ENCODE results near the gene CYP27C1. TPM values are rescaled to one million over a fixed set of nuclear protein-coding genes. Genes with fewer than 3 reads are reported as not detected.

The CYP27C1 gene
- total and polyA plus RNA-seq, 9 of the 15 experiments (the other 6 are each of a cell fraction or from before 2014, with no cell fraction given): not detected

GRCh38 chr2:127193164-127193966, 26.7 kb downstream of the CYP27C1 start:
- ChIA-PET CTCF (ENCODE audit: low intra/inter-chr PET ratio) (no interaction called here), POLR2A (no interaction called here)
- TF ChIP-seq EZH2 (IDR thresholded peaks at IDR 0.05; ENCODE audit: borderline replicate concordance, low read depth, low read length) (0 out of 2 replicates have a peak, but pooled peaks have one; percentile 57), RBM15 (IDR thresholded peaks at IDR 0.05; ENCODE audit: insufficient read depth, low read length) (no peak), CTBP1 (IDR thresholded peaks at IDR 0.05; ENCODE audit: borderline replicate concordance) (no peak), E4F1 (CRISPR knock-in tag; IDR thresholded peaks at IDR 0.05; ENCODE audit: borderline replicate concordance) (no peak)
- no peak overlapping the region for H3K27ac ChIP-seq (ENCODE audit: extremely low read depth, low read depth, low read length)
- ATAC-seq (no peak), DNase-seq (ENCODE audit: extremely low read depth in 1 of 4, low spot score in 3 of 4) (no peak), FAIRE-seq (no peak)
- H3K4me3 ChIP-seq: no peak overlapping the region
- no peak overlapping the region for H3K4me2 ChIP-seq (ENCODE audit: insufficient read depth, low read length)
- no TSS peak for BruUV-seq (replicated peaks)
- no peaks in the 10 kb centered on the region for H3K36me3 ChIP-seq (ENCODE audit: control insufficient read depth, insufficient read depth, low read length)
- H3K9me1 ChIP-seq (ENCODE audit: control insufficient read depth, insufficient read depth, low read length): no peaks in the 10 kb centered on the region
- H3K9ac ChIP-seq (ENCODE audit: insufficient read depth in 1 of 2, low read depth in 2 of 2, low read length in 2 of 2): no peak overlapping the region
- H3K27me3 ChIP-seq (ENCODE audit: control insufficient read depth in 2 of 2, insufficient read depth in 2 of 2, low read length in 2 of 2): peaks cover 35 to 53% of the 10 kb centered on the region in 2 experiments
- H3K9me3 ChIP-seq (replicated peaks; ENCODE audit: control insufficient read depth, insufficient read depth, low read depth, low read length): no peaks in the 10 kb centered on the region
- H3K4me1 ChIP-seq (replicated peaks in 1 of 2; ENCODE audit: control insufficient read depth in 2 of 2, insufficient read depth in 2 of 2, low read length in 2 of 2): peaks cover 0 to 10% of the 10 kb centered on the region in 2 experiments; a peak in 2 of 5 replicates
- H3K79me2 ChIP-seq (ENCODE audit: control insufficient read depth, insufficient read depth, low read length): no peaks in the 10 kb centered on the region
- intact Hi-C loops (cut with micrococcal nuclease) (loop anchor here (10.0 kb wide), 1 partner anchor 131 kb away; no protein-coding TSS in a partner anchor), in situ Hi-C loops (cut with MboI) (no loop called here)
- no peaks in the 10 kb centered on the region for H4K20me1 ChIP-seq (replicated peaks; ENCODE audit: control insufficient read depth, insufficient read depth, low read length)
- H2AFZ ChIP-seq (ENCODE audit: low read depth, low read length): no peak overlapping the region
- WGBS (ENCODE audit: insufficient coverage, low coverage, missing lambda C conversion rate): 4% methylated on average over 20 of the region's 26 CpGs
